Testis (tissue), 2 donors: ENCODE data around the gene ATP8A1.

ENCODE experiments used
- POLR2A ChIP-seq: fragments of 450-650 bp; IDR thresholded peaks from one replicate; pipeline ENCODE4 v1.6.1; 2017; ENCODE audit warnings: antibody characterized with exemption, mild to moderate bottlenecking, moderate library complexity
- TF ChIP-seq, protein P1 (sequence below), 3 experiments: fragments of 450-650 bp in 2 of 3; fragments of 200-600 bp in 1 of 3; sonication (generic) in 1 of 3; IDR thresholded peaks; one replicate each; pipeline ENCODE4 v1.5.1; 2016 to 2019; ENCODE audit warnings: antibody characterized with exemption in 3 of 3, mild to moderate bottlenecking in 2 of 3, moderate library complexity in 1 of 3

DNA sequence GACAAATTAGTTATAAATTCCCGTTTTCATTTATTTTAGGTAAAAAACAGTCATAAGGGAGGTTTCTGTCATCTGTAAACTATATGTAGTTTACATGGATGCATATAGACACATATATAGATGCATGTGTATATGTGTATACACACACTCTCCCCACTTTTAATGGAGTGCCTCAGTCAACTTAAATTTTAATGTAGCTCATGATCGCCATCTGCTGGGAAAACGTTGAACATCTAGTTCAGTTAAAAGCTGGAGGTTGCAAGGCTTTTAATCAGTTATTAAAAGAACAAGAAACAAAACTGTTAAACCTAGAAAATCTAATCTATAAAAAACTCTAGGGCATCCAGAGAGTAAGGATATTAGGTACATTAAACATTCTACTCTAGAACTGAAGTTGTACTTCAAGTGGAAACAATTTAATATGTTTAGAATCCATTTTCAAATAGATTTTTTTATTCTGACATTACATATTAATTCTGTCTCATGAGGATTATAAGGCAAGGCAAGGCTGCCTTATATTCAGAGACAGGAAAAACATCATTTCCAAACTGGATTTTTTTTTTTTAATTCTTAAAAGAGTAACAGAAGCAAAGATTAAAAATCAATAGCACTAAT, 137.0 kb downstream of the ATP8A1 start:
- TF ChIP-seq, protein P1, sequence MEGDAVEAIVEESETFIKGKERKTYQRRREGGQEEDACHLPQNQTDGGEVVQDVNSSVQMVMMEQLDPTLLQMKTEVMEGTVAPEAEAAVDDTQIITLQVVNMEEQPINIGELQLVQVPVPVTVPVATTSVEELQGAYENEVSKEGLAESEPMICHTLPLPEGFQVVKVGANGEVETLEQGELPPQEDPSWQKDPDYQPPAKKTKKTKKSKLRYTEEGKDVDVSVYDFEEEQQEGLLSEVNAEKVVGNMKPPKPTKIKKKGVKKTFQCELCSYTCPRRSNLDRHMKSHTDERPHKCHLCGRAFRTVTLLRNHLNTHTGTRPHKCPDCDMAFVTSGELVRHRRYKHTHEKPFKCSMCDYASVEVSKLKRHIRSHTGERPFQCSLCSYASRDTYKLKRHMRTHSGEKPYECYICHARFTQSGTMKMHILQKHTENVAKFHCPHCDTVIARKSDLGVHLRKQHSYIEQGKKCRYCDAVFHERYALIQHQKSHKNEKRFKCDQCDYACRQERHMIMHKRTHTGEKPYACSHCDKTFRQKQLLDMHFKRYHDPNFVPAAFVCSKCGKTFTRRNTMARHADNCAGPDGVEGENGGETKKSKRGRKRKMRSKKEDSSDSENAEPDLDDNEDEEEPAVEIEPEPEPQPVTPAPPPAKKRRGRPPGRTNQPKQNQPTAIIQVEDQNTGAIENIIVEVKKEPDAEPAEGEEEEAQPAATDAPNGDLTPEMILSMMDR (IDR thresholded peaks at IDR 0.05) = peak; percentile 60 to 75 (median 64)
- no peak for TF ChIP-seq POLR2A
